ENCODE measurements around the gene RBPJL. TPM values are rescaled to one million over a fixed set of nuclear protein-coding genes. Genes with fewer than 3 reads are reported as not detected.
A peak's percentile ranks its signal among the peaks of the same experiment; 100 is the strongest.

The RBPJL gene
- total RNA-seq, 1 experiment from 2014 or later, result not detected

DNA sequence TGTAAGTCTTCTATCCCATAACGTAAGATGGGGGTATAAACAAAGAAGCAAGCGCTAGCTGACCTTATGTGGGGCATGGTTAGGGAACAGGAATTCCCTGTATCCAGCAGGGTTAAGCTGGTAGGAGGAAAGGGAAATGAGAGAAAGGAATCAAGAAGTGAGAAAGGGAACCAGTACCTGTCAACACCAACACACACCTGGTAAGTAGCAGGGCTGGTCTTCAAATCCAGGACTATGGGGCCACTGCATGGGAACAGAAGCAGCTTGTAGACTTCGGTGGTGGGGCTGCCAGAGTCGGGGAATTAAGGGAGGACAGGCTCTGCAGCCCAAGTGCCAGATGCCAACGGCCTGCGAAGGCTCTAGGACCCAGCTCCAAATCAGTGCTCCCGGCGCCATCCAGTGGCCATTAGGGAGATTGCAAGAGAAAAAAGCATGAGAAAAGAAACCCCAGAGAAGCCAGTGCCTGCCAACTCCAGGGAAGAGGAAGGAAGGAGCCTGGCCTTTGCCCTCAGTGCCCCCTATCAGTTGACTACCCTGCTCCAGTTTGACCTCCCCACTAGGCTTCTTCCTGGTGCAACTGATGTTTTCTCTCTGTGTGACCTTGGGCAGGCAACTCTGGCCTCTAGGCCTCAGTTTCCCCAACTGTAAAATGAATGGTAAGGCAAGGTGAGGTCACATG, 15.8 kb upstream of the RBPJL start:
- no peak overlapping the region for H3K4me3 ChIP-seq (ENCODE audit: low read length)
- CTCF ChIA-PET, result interaction anchor here (0.6 to 1.9 kb wide), 9 partner anchors 17 to 280 kb away, joined by 3 to 14 read pairs (median 5); no protein-coding TSS in a partner anchor
- DNase-seq (peak; percentile 93), ATAC-seq (peak; percentile 60)
- intact Hi-C loops (cut with micrococcal nuclease), result loop anchor here (1.0 to 5.0 kb wide), 7 partner anchors 36 to 379 kb away; partner anchors contain the start of genes PABPC1L and SLPI
- TF ChIP-seq EZH2phosphoT487 (IDR thresholded peaks at IDR 0.05; ENCODE audit: borderline replicate concordance, low read length), result no peak
- TF ChIP-seq, protein P1, sequence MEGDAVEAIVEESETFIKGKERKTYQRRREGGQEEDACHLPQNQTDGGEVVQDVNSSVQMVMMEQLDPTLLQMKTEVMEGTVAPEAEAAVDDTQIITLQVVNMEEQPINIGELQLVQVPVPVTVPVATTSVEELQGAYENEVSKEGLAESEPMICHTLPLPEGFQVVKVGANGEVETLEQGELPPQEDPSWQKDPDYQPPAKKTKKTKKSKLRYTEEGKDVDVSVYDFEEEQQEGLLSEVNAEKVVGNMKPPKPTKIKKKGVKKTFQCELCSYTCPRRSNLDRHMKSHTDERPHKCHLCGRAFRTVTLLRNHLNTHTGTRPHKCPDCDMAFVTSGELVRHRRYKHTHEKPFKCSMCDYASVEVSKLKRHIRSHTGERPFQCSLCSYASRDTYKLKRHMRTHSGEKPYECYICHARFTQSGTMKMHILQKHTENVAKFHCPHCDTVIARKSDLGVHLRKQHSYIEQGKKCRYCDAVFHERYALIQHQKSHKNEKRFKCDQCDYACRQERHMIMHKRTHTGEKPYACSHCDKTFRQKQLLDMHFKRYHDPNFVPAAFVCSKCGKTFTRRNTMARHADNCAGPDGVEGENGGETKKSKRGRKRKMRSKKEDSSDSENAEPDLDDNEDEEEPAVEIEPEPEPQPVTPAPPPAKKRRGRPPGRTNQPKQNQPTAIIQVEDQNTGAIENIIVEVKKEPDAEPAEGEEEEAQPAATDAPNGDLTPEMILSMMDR (conservative IDR thresholded peaks at IDR 0.05; ENCODE audit: low read depth, low read length), result peak; percentile 95
- no peak overlapping the region for H3K27ac ChIP-seq (ENCODE audit: low read length)
- no peak overlapping the region for H3K9ac ChIP-seq (ENCODE audit: low read length)
- peak overlapping the region; percentile 33 for H3K4me2 ChIP-seq (ENCODE audit: low read length)
- no peaks in the 10 kb centered on the region for H3F3A ChIP-seq (ENCODE audit: low read length, unreplicated experiment)
- peaks cover 6% of the 10 kb centered on the region for H3K4me1 ChIP-seq (ENCODE audit: insufficient read depth, low read length)
- no peaks in the 10 kb centered on the region for H4K20me1 ChIP-seq (ENCODE audit: low read length)
- no peaks in the 10 kb centered on the region for H3K9me2 ChIP-seq (replicated peaks; ENCODE audit: low read length)
- H3K9me3 ChIP-seq (ENCODE audit: low read length), result no peaks in the 10 kb centered on the region
- POLR2A ChIA-PET (ENCODE audit: unreplicated experiment), result interaction anchor here (0.6 kb wide), 1 partner anchor 37 kb away, joined by 7 read pairs; the partner anchor contains the start of gene SLPI
- H2AFZ ChIP-seq (ENCODE audit: low read length), result peak overlapping the region; percentile 72
- H3K27me3 ChIP-seq (ENCODE audit: low read length), result no peaks in the 10 kb centered on the region
- H3K79me2 ChIP-seq (ENCODE audit: low read length), result no peaks in the 10 kb centered on the region
- no TSS peak for BruUV-seq (replicated peaks)
- no peaks in the 10 kb centered on the region for H3K36me3 ChIP-seq (ENCODE audit: low read depth, low read length)

DNA sequence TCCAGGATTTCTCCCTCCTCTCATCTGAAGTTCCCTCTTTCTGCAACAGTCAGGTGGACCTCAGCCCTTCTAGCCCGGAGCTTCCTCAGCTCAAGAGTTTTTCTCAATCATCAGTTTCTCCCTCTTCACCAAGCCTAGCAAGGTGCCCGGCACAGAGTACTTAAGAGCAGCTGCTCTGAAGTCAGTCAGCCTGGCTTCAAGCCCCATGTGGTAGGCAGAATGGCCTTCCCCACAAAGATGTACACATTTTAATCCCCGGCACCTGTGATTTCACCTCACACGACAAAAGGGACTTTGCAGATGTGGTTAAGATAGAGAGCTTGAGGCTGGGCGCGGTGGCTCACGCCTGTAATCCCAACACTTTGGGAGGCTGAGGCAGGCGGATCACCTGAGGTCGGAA, 15.1 kb upstream of the RBPJL start:
- BruUV-seq (replicated peaks), result no TSS peak
- intact Hi-C loops (cut with micrococcal nuclease), result loop anchor here (1.0 to 5.0 kb wide), 7 partner anchors 37 to 379 kb away; partner anchors contain the start of genes PABPC1L and SLPI
- H3F3A ChIP-seq (ENCODE audit: low read length, unreplicated experiment), result no peaks in the 10 kb centered on the region
- no peaks in the 10 kb centered on the region for H3K79me2 ChIP-seq (ENCODE audit: low read length)
- ChIA-PET CTCF (interaction anchor here (0.6 to 1.9 kb wide), 4 partner anchors 18 to 247 kb away, joined by 3 to 14 read pairs (median 5); no protein-coding TSS in a partner anchor), POLR2A (ENCODE audit: unreplicated experiment) (interaction anchor here (0.7 to 0.9 kb wide), 2 partner anchors 58 to 134 kb away, joined by 3 to 7 read pairs; no protein-coding TSS in a partner anchor)
- no peaks in the 10 kb centered on the region for H3K9me2 ChIP-seq (replicated peaks; ENCODE audit: low read length)
- no peak for ATAC-seq
- TF ChIP-seq EZH2phosphoT487 (IDR thresholded peaks at IDR 0.05; ENCODE audit: borderline replicate concordance, low read length) (no peak), EZH2 (IDR thresholded peaks at IDR 0.05; ENCODE audit: low read length, unreplicated experiment) (no peak)
- TF ChIP-seq, protein P1 (conservative IDR thresholded peaks at IDR 0.05; ENCODE audit: low read depth, low read length), result no peak
- no peak overlapping the region for H3K9ac ChIP-seq (ENCODE audit: low read length)
- no peaks in the 10 kb centered on the region for H4K20me1 ChIP-seq (ENCODE audit: low read length)
- H3K9me3 ChIP-seq (ENCODE audit: low read length), result no peaks in the 10 kb centered on the region
- no peak overlapping the region for H3K4me3 ChIP-seq (ENCODE audit: low read length)
- no peak overlapping the region for H3K4me2 ChIP-seq (ENCODE audit: low read length)
- no peak overlapping the region for H2AFZ ChIP-seq (ENCODE audit: low read length)
- DNase-seq, result no peak
- H3K4me1 ChIP-seq (ENCODE audit: insufficient read depth, low read length), result peaks cover 6% of the 10 kb centered on the region
- no peak overlapping the region for H3K27ac ChIP-seq (ENCODE audit: low read length)
- no peaks in the 10 kb centered on the region for H3K36me3 ChIP-seq (ENCODE audit: low read depth, low read length)
- no peaks in the 10 kb centered on the region for H3K27me3 ChIP-seq (ENCODE audit: low read length)

DNA sequence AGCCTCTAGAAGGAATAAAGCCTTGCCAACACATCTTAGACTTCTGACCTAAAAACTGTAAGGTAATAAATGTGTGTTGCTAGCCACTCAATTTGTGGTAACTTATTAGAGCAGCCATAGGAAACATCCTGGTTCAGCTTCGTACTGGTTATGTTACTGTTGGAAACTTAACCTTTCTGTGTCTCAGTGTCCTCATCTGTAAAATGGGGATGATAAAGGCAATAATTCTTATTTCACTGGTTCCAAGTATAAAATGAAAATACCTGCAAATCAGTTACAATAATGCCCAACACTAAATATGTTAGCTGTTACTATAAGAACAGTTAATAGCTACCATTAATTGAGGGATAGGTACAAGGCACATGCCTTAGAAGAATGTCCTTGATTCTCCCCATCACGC, 14.3 kb upstream of the RBPJL start:
- Histone ChIP-seq H3K9ac (ENCODE audit: low read length) (no peak overlapping the region), H3K9me3 (ENCODE audit: low read length) (no peaks in the 10 kb centered on the region), H3F3A (ENCODE audit: low read length, unreplicated experiment) (no peaks in the 10 kb centered on the region), H2AFZ (ENCODE audit: low read length) (no peak overlapping the region), H3K36me3 (ENCODE audit: low read depth, low read length) (no peaks in the 10 kb centered on the region), H3K27ac (ENCODE audit: low read length) (no peak overlapping the region), H3K9me2 (replicated peaks; ENCODE audit: low read length) (no peaks in the 10 kb centered on the region), H4K20me1 (ENCODE audit: low read length) (no peaks in the 10 kb centered on the region), H3K4me3 (ENCODE audit: low read length) (no peak overlapping the region), H3K79me2 (ENCODE audit: low read length) (no peaks in the 10 kb centered on the region), H3K4me1 (ENCODE audit: insufficient read depth, low read length) (peaks cover 6% of the 10 kb centered on the region), H3K4me2 (ENCODE audit: low read length) (no peak overlapping the region), H3K27me3 (ENCODE audit: low read length) (no peaks in the 10 kb centered on the region)
- TF ChIP-seq, protein P1 (conservative IDR thresholded peaks at IDR 0.05; ENCODE audit: low read depth, low read length), result no peak
- TF ChIP-seq EZH2 (IDR thresholded peaks at IDR 0.05; ENCODE audit: low read length, unreplicated experiment) (no peak), EZH2phosphoT487 (IDR thresholded peaks at IDR 0.05; ENCODE audit: borderline replicate concordance, low read length) (no peak)
- BruUV-seq (replicated peaks), result no TSS peak
- ChIA-PET CTCF (interaction anchor here (0.6 to 2.4 kb wide), 6 partner anchors 8 to 257 kb away, joined by 3 to 22 read pairs (median 4); no protein-coding TSS in a partner anchor), POLR2A (ENCODE audit: unreplicated experiment) (interaction anchor here (0.6 to 0.9 kb wide), 2 partner anchors 134 to 250 kb away, joined by 3 to 4 read pairs; no protein-coding TSS in a partner anchor)
- ATAC-seq (no peak), DNase-seq (no peak)
- intact Hi-C loops (cut with micrococcal nuclease), result loop anchor here (5.0 kb wide), 2 partner anchors 105 to 380 kb away; partner anchors contain the start of gene PABPC1L
